ENCODE data around the gene F3. TPM values are rescaled to one million over a fixed set of nuclear protein-coding genes. Genes with fewer than 3 reads are reported as not detected.

F3 gene
- total RNA-seq, 1 experiment from 2014 or later = 8.0 TPM

DNA sequence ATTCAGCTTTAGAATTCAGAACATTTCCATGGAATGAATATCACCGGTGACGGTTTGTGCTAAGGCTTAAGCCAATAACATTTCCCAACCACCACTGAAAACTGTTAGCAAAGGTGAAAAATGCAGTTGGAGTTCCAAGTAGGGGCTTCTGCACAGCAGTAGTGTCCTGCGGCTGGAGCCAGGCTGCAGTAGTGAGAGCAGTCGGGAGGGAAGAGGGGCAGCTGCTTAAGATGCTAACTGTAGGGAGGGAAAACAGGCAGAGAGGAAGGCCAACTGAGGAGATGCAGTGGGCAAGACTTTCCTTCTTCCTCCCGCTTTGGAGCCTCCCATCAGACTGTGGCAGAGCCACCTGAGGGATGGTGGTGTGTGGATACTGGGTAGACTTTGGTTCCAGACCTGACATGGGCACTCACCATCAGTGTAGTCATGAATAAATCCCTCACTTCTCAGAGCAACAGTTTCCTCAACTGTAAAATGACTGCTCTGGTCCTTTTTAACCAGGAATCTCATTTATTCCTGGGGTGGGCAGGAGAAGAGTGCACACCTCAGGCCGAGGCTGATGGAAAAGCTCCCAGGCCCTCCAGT lies 3.2 kb downstream of the F3 start:
- Histone ChIP-seq H3K9me3 (ENCODE audit: low read length) (no peaks in the 10 kb centered on the region), H3K79me2 (ENCODE audit: low read length) (peaks cover 10% of the 10 kb centered on the region), H2AFZ (ENCODE audit: low read length) (no peak overlapping the region), H3K27ac (ENCODE audit: low read length) (no peak overlapping the region), H3K9me2 (replicated peaks; ENCODE audit: low read length) (no peaks in the 10 kb centered on the region), H3K4me3 (ENCODE audit: low read length) (no peak overlapping the region), H3K27me3 (ENCODE audit: low read length) (no peaks in the 10 kb centered on the region), H3K4me2 (ENCODE audit: low read length) (peak overlapping the region; percentile 78; the same call in 1 of the 2 replicates), H3K4me1 (ENCODE audit: insufficient read depth, low read length) (peaks cover 48% of the 10 kb centered on the region), H3K36me3 (ENCODE audit: low read depth, low read length) (peaks cover 8% of the 10 kb centered on the region; the same call in 1 of the 2 replicates), H3F3A (ENCODE audit: low read length, unreplicated experiment) (no peaks in the 10 kb centered on the region), H3K9ac (ENCODE audit: low read length) (no peak overlapping the region), H4K20me1 (ENCODE audit: low read length) (no peaks in the 10 kb centered on the region)
- ATAC-seq (no peak), DNase-seq (no peak)
- ChIA-PET CTCF (no interaction called here), POLR2A (ENCODE audit: unreplicated experiment) (no interaction called here)
- no TSS peak for BruUV-seq (replicated peaks)
- intact Hi-C loops (cut with micrococcal nuclease) = loop anchor here (10.0 kb wide), 1 partner anchor 506 kb away; no protein-coding TSS in a partner anchor
- TF ChIP-seq EZH2phosphoT487 (IDR thresholded peaks at IDR 0.05; ENCODE audit: borderline replicate concordance, low read length) = no peak
- TF ChIP-seq, protein P1, sequence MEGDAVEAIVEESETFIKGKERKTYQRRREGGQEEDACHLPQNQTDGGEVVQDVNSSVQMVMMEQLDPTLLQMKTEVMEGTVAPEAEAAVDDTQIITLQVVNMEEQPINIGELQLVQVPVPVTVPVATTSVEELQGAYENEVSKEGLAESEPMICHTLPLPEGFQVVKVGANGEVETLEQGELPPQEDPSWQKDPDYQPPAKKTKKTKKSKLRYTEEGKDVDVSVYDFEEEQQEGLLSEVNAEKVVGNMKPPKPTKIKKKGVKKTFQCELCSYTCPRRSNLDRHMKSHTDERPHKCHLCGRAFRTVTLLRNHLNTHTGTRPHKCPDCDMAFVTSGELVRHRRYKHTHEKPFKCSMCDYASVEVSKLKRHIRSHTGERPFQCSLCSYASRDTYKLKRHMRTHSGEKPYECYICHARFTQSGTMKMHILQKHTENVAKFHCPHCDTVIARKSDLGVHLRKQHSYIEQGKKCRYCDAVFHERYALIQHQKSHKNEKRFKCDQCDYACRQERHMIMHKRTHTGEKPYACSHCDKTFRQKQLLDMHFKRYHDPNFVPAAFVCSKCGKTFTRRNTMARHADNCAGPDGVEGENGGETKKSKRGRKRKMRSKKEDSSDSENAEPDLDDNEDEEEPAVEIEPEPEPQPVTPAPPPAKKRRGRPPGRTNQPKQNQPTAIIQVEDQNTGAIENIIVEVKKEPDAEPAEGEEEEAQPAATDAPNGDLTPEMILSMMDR (conservative IDR thresholded peaks at IDR 0.05; ENCODE audit: low read depth, low read length) = no peak
- TF ChIP-seq EZH2 (IDR thresholded peaks at IDR 0.05; ENCODE audit: low read length, unreplicated experiment) = no peak

DNA sequence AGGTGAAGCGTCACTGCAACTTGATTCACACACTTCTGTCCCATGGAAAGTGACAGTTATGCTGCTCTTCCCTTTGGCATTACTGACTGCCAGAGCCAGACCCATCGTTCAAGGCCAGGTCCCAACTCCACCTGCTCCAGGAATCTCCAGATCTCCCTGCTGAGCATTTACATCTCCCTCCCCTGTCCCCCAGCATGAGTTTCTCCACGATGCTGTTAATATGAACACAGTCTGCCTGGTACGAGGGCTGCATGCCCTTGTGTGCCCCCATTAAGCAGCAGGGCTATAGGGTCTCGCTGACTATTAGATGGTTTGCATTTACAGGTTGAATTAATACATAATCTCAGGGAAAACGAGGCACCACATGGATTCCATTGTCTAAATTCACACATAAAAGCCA lies 4.3 kb downstream of the F3 start:
- CTCF ChIA-PET = no interaction called here
- H3K36me3 ChIP-seq (ENCODE audit: low read depth, low read length) = peaks cover 8% of the 10 kb centered on the region; the same call in 1 of the 2 replicates
- H3K4me2 ChIP-seq (ENCODE audit: low read length) = no peak overlapping the region

More for the DNA sequence above, 4.3 kb downstream of the F3 start:
- intact Hi-C loops (cut with micrococcal nuclease) = loop anchor here (10.0 kb wide), 1 partner anchor 508 kb away; no protein-coding TSS in a partner anchor
- Histone ChIP-seq H3K4me3 (ENCODE audit: low read length) (no peak overlapping the region), H3K27ac (ENCODE audit: low read length) (no peak overlapping the region), H3K4me1 (ENCODE audit: insufficient read depth, low read length) (peaks cover 40% of the 10 kb centered on the region), H3K79me2 (ENCODE audit: low read length) (peaks cover 10% of the 10 kb centered on the region), H3F3A (ENCODE audit: low read length, unreplicated experiment) (no peaks in the 10 kb centered on the region), H3K9me3 (ENCODE audit: low read length) (no peaks in the 10 kb centered on the region), H2AFZ (ENCODE audit: low read length) (no peak overlapping the region), H3K9ac (ENCODE audit: low read length) (no peak overlapping the region), H3K27me3 (ENCODE audit: low read length) (no peaks in the 10 kb centered on the region), H3K9me2 (replicated peaks; ENCODE audit: low read length) (no peaks in the 10 kb centered on the region), H4K20me1 (ENCODE audit: low read length) (no peaks in the 10 kb centered on the region)
- POLR2A ChIA-PET (ENCODE audit: unreplicated experiment) = no interaction called here
- ATAC-seq = no peak
- TF ChIP-seq, protein P1 (conservative IDR thresholded peaks at IDR 0.05; ENCODE audit: low read depth, low read length) = no peak
- TF ChIP-seq EZH2 (IDR thresholded peaks at IDR 0.05; ENCODE audit: low read length, unreplicated experiment) (no peak), EZH2phosphoT487 (IDR thresholded peaks at IDR 0.05; ENCODE audit: borderline replicate concordance, low read length) (no peak)
- no TSS peak for BruUV-seq (replicated peaks)
- no peak for DNase-seq

Data from PC-3 (cell line).